Neutrophil (primary cell): ENCODE measurements around the gene C16orf95.

ENCODE experiments used
- H3K27ac ChIP-seq: fragments of 200-600 bp; sonication (generic); 2 replicates; pipeline ENCODE4 v1.5.1; 2016; ENCODE audit warnings: mild to moderate bottlenecking, moderate library complexity
- H3K27me3 ChIP-seq: fragments of 200-600 bp; sonication (generic); 2 replicates; pipeline ENCODE4 v1.6.0; 2016; ENCODE audit warnings: mild to moderate bottlenecking
- H3K36me3 ChIP-seq: fragments of 200-600 bp; sonication (generic); 2 replicates; pipeline ENCODE4 v1.5.1; 2017
- H3K4me1 ChIP-seq, 2 experiments: fragments of 200-600 bp in 1 of 2; sonication (generic) in 1 of 2; 1 replicate in 1 of 2; 2 replicates in 1 of 2; pipeline versions ENCODE4 v1.5.1 to v1.6.1; 2013 to 2016; ENCODE audit warnings: low read depth in 1 of 2, low read length in 1 of 2, mild to moderate bottlenecking in 1 of 2, moderate library complexity in 1 of 2; ENCODE audit not compliant: control insufficient read depth in 1 of 2, insufficient read depth in 1 of 2
- H3K4me3 ChIP-seq, 2 experiments: fragments of 200-600 bp in 1 of 2; sonication (generic) in 1 of 2; 1 replicate in 1 of 2; 2 replicates in 1 of 2; pipeline ENCODE4 v1.5.1; 2013 to 2016; ENCODE audit warnings: low read depth in 1 of 2, low read length in 1 of 2, mild to moderate bottlenecking in 1 of 2, moderate library complexity in 1 of 2
- H3K9me3 ChIP-seq: fragments of 200-600 bp; sonication (generic); 2 replicates; pipeline ENCODE4 v1.5.1; 2016
- CTCF ChIP-seq: fragments of 200-600 bp; sonication (generic); IDR thresholded peaks from 2 replicates; pipeline ENCODE4 v1.5.1; 2016; ENCODE audit warnings: antibody characterized with exemption

The C16orf95 gene

GRCh38 chr16:87350031-87350430 lies 32.8 kb upstream of the C16orf95 start:
- H3K4me3 ChIP-seq, result no peak overlapping the region
- H3K4me1 ChIP-seq, result no peaks in the 10 kb centered on the region
- no peak overlapping the region for H3K27ac ChIP-seq
- no peaks in the 10 kb centered on the region for H3K27me3 ChIP-seq
- no peaks in the 10 kb centered on the region for H3K9me3 ChIP-seq
- no peaks in the 10 kb centered on the region for H3K36me3 ChIP-seq
- no peak for TF ChIP-seq CTCF

GRCh38 chr16:87348616-87349157 lies 31.5 kb upstream of the C16orf95 start:
- no peaks in the 10 kb centered on the region for H3K9me3 ChIP-seq
- no peaks in the 10 kb centered on the region for H3K36me3 ChIP-seq
- TF ChIP-seq CTCF, result no peak
- H3K27me3 ChIP-seq, result no peaks in the 10 kb centered on the region
- H3K4me3 ChIP-seq, result no peak overlapping the region
- H3K27ac ChIP-seq, result no peak overlapping the region
- no peaks in the 10 kb centered on the region for H3K4me1 ChIP-seq

- no peak overlapping the region for H3K4me3 ChIP-seq
- H3K27me3 ChIP-seq, result no peaks in the 10 kb centered on the region
- H3K36me3 ChIP-seq, result peaks cover under 1% of the 10 kb centered on the region
- no peaks in the 10 kb centered on the region for H3K4me1 ChIP-seq
- no peaks in the 10 kb centered on the region for H3K9me3 ChIP-seq
- no peak for TF ChIP-seq CTCF
- no peak overlapping the region for H3K27ac ChIP-seq
Observed at GRCh38 chr16:87347932-87348615, 30.9 kb upstream of the C16orf95 start.

GRCh38 chr16:87346517-87347060 lies 29.4 kb upstream of the C16orf95 start:
- Histone ChIP-seq H3K36me3 (peaks cover 8% of the 10 kb centered on the region), H3K9me3 (no peaks in the 10 kb centered on the region), H3K4me1 (no peaks in the 10 kb centered on the region), H3K27me3 (no peaks in the 10 kb centered on the region), H3K27ac (no peak overlapping the region), H3K4me3 (no peak overlapping the region)
- TF ChIP-seq CTCF, result no peak

- no peak overlapping the region for H3K4me3 ChIP-seq
- H3K9me3 ChIP-seq, result no peaks in the 10 kb centered on the region
- no peak for TF ChIP-seq CTCF
- no peaks in the 10 kb centered on the region for H3K27me3 ChIP-seq
- H3K27ac ChIP-seq, result no peak overlapping the region
- no peaks in the 10 kb centered on the region for H3K4me1 ChIP-seq
- H3K36me3 ChIP-seq, result peaks cover 8% of the 10 kb centered on the region
Observed at GRCh38 chr16:87345726-87346424, 28.7 kb upstream of the C16orf95 start.
